ENCODE measurements around the gene SDK1. TPM values are rescaled to one million over a fixed set of nuclear protein-coding genes. Genes with fewer than 3 reads are reported as not detected.
"Not testable (repeated sequence)": the region's sequence is repeated elsewhere in the genome, so short reads cannot be mapped to it uniquely, and the experiment has no call there.

The SDK1 gene
- total and polyA plus RNA-seq, 2 of the 8 experiments (the other 6 are each of a cell fraction or from before 2014, with no cell fraction given), result 3.3 to 7.2 TPM

DNA sequence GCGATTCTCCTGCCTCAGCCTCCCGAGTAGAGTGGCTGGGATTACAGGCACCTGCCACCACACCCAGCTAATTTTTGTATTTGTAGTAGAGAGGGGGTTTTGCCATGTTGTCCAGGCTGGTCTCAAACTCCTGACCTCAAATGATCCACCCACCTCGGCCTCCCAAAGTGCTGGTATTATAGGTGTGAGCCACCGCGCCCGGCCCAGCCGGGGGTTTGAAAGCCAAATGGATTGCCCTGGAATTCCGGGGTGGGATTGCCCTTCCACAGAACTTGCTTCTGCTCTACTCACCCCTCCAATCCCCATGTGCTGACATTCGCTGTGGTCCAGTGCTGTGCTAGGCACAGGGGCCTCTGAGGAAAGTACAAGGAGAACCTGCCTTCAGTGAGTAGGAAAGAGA lies 793.1 kb downstream of the SDK1 start:
- H3K23me2 ChIP-seq (ENCODE audit: low read depth, low read length); H3K56ac ChIP-seq (replicated peaks; ENCODE audit: insufficient read length, low read depth, low read length); H2BK12ac ChIP-seq (ENCODE audit: low read depth, low read length); FAIRE-seq; H2BK5ac ChIP-seq (ENCODE audit: low read depth, low read length); H3K79me2 ChIP-seq (ENCODE audit: control insufficient read depth in 1 of 2, insufficient read depth in 2 of 2, low read length in 2 of 2); H3K4ac ChIP-seq (replicated peaks; ENCODE audit: insufficient read length, low read depth, low read length); H3K14ac ChIP-seq (ENCODE audit: insufficient read length); H4K8ac ChIP-seq (ENCODE audit: extremely low read depth, insufficient read depth, low read length); H3K36me3 ChIP-seq (ENCODE audit: control insufficient read depth in 2 of 4, insufficient read depth in 4 of 4, low read length in 3 of 4); H2BK20ac ChIP-seq (ENCODE audit: low read length); H2AFZ ChIP-seq (ENCODE audit: low read length); H3K4me3 ChIP-seq (ENCODE audit: extremely low read depth in 1 of 4, insufficient read depth in 2 of 4, low read depth in 3 of 4, low read length in 4 of 4); H3K4me1 ChIP-seq (replicated peaks in 1 of 4; ENCODE audit: control insufficient read depth in 3 of 4, insufficient read depth in 4 of 4, low read length in 3 of 4); H2BK120ac ChIP-seq (replicated peaks; ENCODE audit: low read depth, low read length); H3K27me3 ChIP-seq (replicated peaks in 1 of 4; ENCODE audit: control insufficient read depth in 3 of 4, extremely low read depth in 1 of 4, insufficient read depth in 3 of 4, low read length in 3 of 4); H4K20me1 ChIP-seq (replicated peaks in 1 of 2; ENCODE audit: control insufficient read depth in 1 of 2, insufficient read depth in 2 of 2, low read length in 2 of 2); H3K79me1 ChIP-seq (ENCODE audit: low read depth, low read length); H2AK5ac ChIP-seq (ENCODE audit: low read depth, low read length); POLR2A ChIA-PET (ENCODE audit: partially characterized antibody); H4K91ac ChIP-seq (replicated peaks; ENCODE audit: insufficient read length, low read length); H3K23ac ChIP-seq (ENCODE audit: insufficient read length); H4K5ac ChIP-seq (ENCODE audit: insufficient read length, low read depth, low read length); DNase-seq (ENCODE audit: low read depth in 1 of 2, low spot score in 2 of 2); H3K27ac ChIP-seq (ENCODE audit: low read depth, low read length); H3K18ac ChIP-seq (ENCODE audit: extremely low read depth, low read length); H3K4me2 ChIP-seq (ENCODE audit: insufficient read depth in 1 of 2, low read depth in 2 of 2, low read length in 2 of 2); H2BK15ac ChIP-seq (ENCODE audit: low read length); H3K9ac ChIP-seq (replicated peaks in 1 of 4; ENCODE audit: extremely low read depth in 1 of 4, low read depth in 3 of 4, low read length in 3 of 4): not testable (repeated sequence)
- CTCF ChIA-PET (ENCODE audit: partially characterized antibody), result interaction anchor here (1.8 kb wide), 1 partner anchor 10 kb away, joined by 6 read pairs; no protein-coding TSS in a partner anchor
- 87% methylated on average over 9 of the region's 9 CpGs; no CpG with 5 or more reads in 1 of the 2 experiments for WGBS, 2 experiments (ENCODE audit: extremely low coverage in 1 of 2, insufficient coverage in 1 of 2, insufficient read length in 1 of 2, insufficient replicate concordance in 2 of 2, low coverage in 1 of 2, low lambda C conversion rate in 2 of 2, missing lambda C conversion rate in 1 of 2)
- peaks cover 8 to 11% of the 10 kb centered on the region in 2 experiments for H3K9me3 ChIP-seq (ENCODE audit: insufficient read depth in 2 of 2, low read depth in 1 of 2, low read length in 1 of 2)
